GM18870 (cell line): ENCODE data around the gene CREBRF.
"Not testable (repeated sequence)": the region's sequence is repeated elsewhere in the genome, so short reads cannot be mapped to it uniquely, and the experiment has no call there.

Experiments used
- ATAC-seq: cut with Tn5 transposase; IDR thresholded peaks from one replicate; pipeline ENCODE4 v1.9.1; 2021; ENCODE audit warnings: moderate library complexity; ENCODE audit not compliant: unreplicated experiment

Gene CREBRF

DNA sequence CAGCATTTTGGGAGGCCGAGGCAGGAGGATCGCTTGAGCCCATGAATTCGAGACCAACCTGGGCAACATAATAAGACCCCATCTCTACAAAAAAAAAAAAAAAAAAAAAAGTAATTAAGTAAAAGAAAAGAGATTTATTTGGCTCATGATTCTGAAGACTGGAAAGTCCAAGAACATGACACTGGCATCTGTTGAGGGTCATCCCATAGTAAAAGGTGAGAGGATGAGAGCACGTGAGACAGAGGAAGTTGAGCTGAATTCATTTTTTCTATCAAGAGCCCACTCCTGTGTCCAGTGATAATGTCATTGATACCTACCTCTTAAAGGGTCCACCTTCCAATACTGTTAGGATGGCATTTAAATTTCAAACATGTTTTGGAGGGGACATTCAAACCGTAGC lies 19.8 kb downstream of the CREBRF start:
- ATAC-seq = no peak

DNA sequence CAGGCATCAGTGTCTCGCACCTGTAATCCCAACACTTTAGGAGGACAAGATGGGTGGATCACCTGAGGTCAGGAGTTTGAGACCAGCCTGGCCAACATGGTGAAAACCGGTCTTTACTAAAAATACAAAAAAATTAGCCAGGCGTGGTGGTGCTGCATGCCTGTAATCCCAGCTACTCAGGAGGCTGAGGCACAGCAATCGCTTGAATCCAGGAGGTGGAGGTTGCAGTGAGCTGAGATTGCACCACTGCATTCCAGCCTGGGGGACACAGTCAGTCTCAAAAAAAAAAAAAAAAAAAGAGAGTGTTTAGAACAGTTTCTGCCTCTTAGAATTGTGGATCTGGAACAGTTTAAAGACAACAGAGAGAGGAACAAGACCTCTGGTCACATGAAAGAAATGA lies 20.3 kb downstream of the CREBRF start:
- ATAC-seq = not testable (repeated sequence)

DNA sequence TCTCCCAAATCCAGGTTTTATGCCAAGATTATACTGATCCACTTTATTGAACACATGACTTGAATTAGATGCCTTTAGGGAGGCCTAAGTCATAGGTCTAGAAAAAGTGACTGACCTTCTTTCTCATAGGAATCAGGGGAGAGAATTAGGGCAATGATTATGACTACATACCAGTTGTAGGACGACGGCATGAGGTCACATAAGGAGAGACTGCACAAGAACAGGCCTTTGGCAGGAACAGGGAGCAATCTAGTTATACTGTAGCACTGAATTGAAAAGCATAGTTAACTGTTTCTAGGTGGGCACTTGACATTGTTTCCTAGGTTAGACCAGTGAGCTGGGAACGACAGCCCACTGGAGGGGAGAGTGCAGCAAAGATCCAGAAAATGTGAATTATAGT lies 22.7 kb downstream of the CREBRF start:
- no peak for ATAC-seq

GRCh38 chr5:173089581-173089980 lies 33.4 kb downstream of the CREBRF start:
- ATAC-seq = no peak

DNA sequence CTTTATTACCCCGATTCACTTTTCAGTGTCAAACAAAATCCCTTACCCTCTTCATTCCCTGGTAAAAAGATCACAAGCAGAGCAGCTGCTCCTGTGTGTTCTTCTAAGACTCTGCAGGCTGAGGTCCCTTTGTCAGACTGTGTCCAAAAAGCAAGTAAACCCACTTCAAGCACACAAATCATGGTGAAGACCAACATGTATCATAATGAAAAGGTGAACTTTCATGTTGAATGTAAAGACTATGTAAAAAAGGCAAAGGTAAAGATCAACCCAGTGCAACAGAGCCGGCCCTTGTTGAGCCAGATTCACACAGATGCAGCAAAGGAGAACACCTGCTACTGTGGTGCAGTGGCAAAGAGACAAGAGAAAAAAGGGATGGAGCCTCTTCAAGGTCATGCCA lies 34.5 kb downstream of the CREBRF start:
- no peak for ATAC-seq

GRCh38 chr5:173091981-173092380 lies 35.8 kb downstream of the CREBRF start:
- no peak for ATAC-seq

- ATAC-seq = no peak
Observed at GRCh38 chr5:173093606-173094005, 37.5 kb downstream of the CREBRF start.

- no peak for ATAC-seq
Observed at GRCh38 chr5:173094012-173094661, 38.0 kb downstream of the CREBRF start.

- no peak for ATAC-seq
Observed at GRCh38 chr5:173098787-173099186, 42.6 kb downstream of the CREBRF start.

DNA sequence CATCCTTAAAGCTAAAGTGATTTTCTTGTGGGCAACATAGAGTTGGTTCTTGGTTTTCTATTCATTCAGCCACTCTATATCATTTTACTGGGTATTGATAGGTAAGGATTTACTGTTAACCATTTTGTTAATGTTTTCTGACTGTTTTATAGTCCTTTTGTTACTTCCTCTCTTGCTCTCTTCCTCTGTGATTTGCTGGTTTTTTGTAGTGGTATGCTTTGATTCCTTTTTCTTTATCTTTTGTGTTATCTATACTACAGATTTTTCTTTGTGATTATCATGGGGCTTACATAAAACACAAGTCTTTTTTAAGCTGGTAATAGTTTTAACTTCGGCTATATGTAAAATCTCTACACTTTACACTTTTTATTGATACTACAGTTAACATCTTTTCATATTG lies 43.3 kb downstream of the CREBRF start:
- no peak for ATAC-seq

DNA sequence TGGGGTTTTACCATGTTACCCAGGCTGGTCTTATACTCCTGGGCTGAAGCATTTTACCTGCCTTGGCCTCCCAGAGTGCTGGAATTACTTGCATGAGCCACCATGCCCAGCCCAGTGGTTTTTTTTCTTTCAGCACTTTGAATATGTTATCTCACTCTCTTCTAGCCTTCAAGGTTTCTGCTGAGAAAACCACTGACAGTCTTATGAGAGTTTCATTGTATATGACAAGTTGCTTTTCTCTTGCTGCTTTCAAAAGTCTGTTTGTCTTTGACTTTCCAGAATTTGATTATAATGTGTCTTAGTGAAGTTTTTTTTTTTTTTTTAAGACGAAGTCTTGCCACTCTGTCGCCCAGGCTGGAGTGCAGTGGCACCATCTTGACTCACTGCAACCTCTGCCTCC lies 45.1 kb downstream of the CREBRF start:
- no peak for ATAC-seq

DNA sequence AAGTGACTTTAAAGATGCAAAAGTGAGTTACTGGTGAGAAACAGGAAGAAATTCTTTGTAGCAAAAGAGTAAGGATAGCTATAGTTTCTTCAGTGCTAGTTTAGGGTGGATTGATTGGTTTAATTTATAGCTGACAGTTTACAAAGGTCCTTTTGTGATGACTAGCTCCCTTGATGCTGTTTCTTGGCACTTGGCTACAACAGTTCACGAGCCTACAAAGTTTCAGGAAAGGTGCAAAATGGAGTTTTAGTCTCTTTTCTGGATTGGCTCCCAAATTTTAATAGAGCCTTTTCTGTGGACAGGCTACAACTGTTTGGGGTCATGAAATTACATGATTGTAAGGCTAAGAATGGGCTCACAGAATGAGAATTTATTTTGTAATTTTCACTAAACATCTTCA lies 47.3 kb downstream of the CREBRF start:
- ATAC-seq = no peak

- ATAC-seq = no peak
Observed at GRCh38 chr5:173108914-173109313, 52.8 kb downstream of the CREBRF start.

DNA sequence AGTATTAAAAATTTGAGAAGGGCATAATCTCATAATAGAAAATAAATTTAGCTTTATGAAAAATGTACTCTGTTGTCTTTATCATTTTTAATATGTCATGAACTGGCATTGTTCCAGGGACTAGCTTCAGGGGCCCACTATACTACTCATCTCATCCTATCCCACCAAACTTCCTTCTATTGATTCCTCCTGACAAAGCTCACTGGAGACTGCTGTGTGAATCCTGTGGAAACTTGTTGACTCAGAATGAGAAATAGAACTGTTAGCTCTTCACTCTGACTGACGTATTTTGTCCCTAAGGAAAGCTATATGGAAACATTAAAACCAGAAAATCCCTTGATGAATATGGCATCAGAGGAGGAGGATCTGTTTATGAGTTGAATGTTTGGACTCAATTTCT lies 58.4 kb downstream of the CREBRF start:
- no peak for ATAC-seq

DNA sequence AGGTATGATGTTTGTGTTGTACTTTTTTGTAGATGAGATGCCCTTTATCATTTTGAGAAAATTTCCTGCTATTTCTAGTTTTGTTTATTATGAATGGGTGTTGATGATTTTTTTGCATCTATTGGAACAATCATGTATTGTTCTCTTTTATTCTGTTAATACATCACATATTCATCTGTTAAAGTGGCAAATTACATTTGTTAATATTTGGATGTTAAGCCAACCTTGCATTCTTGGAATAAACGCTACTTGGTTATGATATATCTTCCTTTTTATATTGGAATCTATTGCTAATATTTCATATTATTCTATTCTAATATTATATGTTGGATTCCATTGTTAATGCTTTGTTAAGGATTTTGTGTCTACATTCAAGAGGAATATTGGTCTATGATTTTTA lies 63.6 kb downstream of the CREBRF start:
- no peak for ATAC-seq

- no peak for ATAC-seq
Observed at GRCh38 chr5:173123416-173123815, 67.3 kb downstream of the CREBRF start.

- ATAC-seq = not testable (repeated sequence)
Observed at GRCh38 chr5:173132166-173132565, 76.0 kb downstream of the CREBRF start.

DNA sequence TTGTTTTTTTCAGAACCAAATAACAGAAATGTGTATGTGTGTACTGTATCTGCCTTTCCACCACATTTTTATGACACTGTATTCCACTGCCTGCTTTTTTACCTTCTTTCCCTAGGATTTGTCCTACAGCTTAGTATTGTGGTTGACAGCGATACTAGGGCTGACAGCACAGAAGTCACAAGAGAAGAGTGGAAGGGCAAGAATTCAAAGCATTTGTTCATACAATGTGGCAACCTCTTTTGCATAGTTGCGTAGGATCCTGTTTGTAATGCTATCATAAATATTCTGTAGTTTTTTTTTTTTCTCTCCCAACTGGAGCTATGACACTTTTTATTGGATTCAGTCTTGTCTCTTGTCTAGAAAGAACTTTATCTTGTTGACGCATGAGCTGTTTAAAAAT lies 82.6 kb downstream of the CREBRF start:
- ATAC-seq = no peak

DNA sequence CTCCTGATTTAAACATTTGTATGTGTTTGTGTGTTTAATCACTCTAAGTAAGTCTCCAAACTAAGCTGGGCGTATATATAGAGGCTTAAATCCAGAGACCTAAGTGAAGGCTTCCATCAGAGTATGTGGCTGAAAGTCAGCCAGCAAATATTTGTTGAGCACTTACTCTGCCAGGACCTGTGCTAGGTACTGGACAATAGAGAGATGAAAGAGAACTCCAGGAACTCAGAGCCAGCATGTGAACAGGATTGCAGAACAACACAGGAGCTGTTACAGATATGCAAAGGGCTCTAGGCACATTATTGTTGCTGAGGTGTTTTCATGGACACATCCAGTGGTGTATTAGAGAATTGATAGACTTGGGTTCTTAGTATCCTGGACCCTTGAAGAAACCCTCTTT lies 83.5 kb downstream of the CREBRF start:
- ATAC-seq = no peak

DNA sequence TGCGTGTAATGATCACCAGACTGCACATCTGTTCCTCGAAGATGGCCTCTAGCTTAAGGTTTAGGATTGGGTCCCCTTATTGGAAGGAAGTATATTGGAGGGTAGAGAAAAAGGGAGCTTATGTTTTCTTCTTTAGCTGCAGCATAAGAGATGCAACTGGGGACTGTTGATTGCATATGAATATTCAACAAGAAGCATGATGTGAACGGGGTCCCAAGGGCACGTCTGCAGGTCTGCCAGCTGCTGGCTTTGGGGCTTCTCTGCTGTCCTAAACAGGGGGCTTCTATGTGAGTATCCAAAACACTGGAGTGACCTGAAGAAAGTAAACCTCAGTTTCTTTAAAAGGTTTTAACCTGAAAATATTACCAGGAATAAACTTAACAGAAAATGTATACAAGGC lies 84.6 kb downstream of the CREBRF start:
- ATAC-seq = no peak

DNA sequence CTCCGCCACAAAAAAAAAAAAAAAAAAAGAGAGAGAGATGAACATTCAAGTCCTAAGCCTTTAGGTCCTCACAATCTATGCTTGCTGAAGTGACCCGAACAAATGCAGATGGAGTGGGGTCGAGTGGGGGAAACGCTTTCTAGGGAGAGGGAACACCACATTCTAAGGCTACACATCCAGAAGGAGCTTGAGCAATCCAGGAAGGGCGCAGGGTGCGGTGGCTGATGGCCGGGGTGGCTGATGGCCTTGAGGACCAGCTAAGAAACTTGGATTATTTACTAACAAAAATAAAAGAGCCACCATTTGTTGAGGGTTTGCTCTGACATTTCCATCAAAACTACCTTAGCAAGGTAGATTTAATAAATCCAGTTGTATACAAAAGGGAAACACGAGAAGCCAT lies 87.4 kb downstream of the CREBRF start:
- ATAC-seq = no peak

- peak; percentile 79 for ATAC-seq
Observed at GRCh38 chr5:173144200-173145176, 88.3 kb downstream of the CREBRF start, which contains the start of gene BNIP1. TSS of gene BNIP1 (plus strand) at chr5:173144531. CDS start at chr5:173144546, 15 bp downstream.
